KOPT-K1 (cell line): Measurements from ENCODE around the gene RNF103.
"Not testable (repeated sequence)": the region's sequence is repeated elsewhere in the genome, so short reads cannot be mapped to it uniquely, and the experiment has no call there.

Source experiments
- H3K27ac ChIP-seq: fragments of 200-600 bp; sonication (generic); 2 replicates; pipeline ENCODE4 v1.5.1; 2016; ENCODE audit warnings: antibody characterized with exemption, mild to moderate bottlenecking, low read depth, low read length; ENCODE audit not compliant: poor library complexity, severe bottlenecking
- H3K36me3 ChIP-seq: fragments of 200-600 bp; sonication (generic); 2 replicates; pipeline ENCODE4 v1.5.1; 2017; ENCODE audit warnings: antibody characterized with exemption, mild to moderate bottlenecking, low read length, moderate library complexity; ENCODE audit not compliant: insufficient read depth
- H3K9me3 ChIP-seq: fragments of 200-600 bp; sonication (generic); 2 replicates; pipeline ENCODE4 v1.5.1; 2017; ENCODE audit warnings: antibody characterized with exemption, low read length, mild to moderate bottlenecking; ENCODE audit not compliant: insufficient read depth, poor library complexity, severe bottlenecking

Gene RNF103

GRCh38 chr2:86608832-86609410 is 14.7 kb downstream of the RNF103 start:
- Histone ChIP-seq H3K27ac (no peak overlapping the region), H3K9me3 (no peaks in the 10 kb centered on the region), H3K36me3 (peaks cover 64% of the 10 kb centered on the region)

- Histone ChIP-seq H3K27ac (no peak overlapping the region), H3K36me3 (peaks cover 29% of the 10 kb centered on the region), H3K9me3 (no peaks in the 10 kb centered on the region)
Measured at GRCh38 chr2:86603905-86604304, 19.8 kb downstream of the RNF103 start.

- Histone ChIP-seq H3K27ac (no peak overlapping the region), H3K36me3 (peaks cover 2% of the 10 kb centered on the region), H3K9me3 (no peaks in the 10 kb centered on the region)
Measured at GRCh38 chr2:86598966-86599365, 24.7 kb downstream of the RNF103 start.

GRCh38 chr2:86596118-86596517 is 27.5 kb downstream of the RNF103 start:
- no peak overlapping the region for H3K27ac ChIP-seq
- no peaks in the 10 kb centered on the region for H3K36me3 ChIP-seq
- H3K9me3 ChIP-seq = no peaks in the 10 kb centered on the region

GRCh38 chr2:86593266-86593665 is 30.4 kb downstream of the RNF103 start:
- H3K27ac ChIP-seq = no peak overlapping the region
- H3K9me3 ChIP-seq = no peaks in the 10 kb centered on the region
- H3K36me3 ChIP-seq = no peaks in the 10 kb centered on the region

- H3K36me3 ChIP-seq = no peaks in the 10 kb centered on the region
- H3K9me3 ChIP-seq = no peaks in the 10 kb centered on the region
Measured at GRCh38 chr2:86592547-86593230, 31.0 kb downstream of the RNF103 start.

GRCh38 chr2:86589701-86590100 is 34.0 kb downstream of the RNF103 start:
- not testable (repeated sequence) for H3K27ac ChIP-seq, H3K9me3 ChIP-seq, H3K36me3 ChIP-seq

More at GRCh38 chr2:86592547-86593230, 31.0 kb downstream of the RNF103 start:
- H3K27ac ChIP-seq = no peak overlapping the region

- no peaks in the 10 kb centered on the region for H3K36me3 ChIP-seq
- H3K9me3 ChIP-seq = no peaks in the 10 kb centered on the region
- peak overlapping the region; percentile 30 for H3K27ac ChIP-seq
Measured at GRCh38 chr2:86584151-86584913, 39.3 kb downstream of the RNF103 start.

GRCh38 chr2:86580560-86580959 is 43.1 kb downstream of the RNF103 start:
- H3K9me3 ChIP-seq = no peaks in the 10 kb centered on the region
- no peak overlapping the region for H3K27ac ChIP-seq
- no peaks in the 10 kb centered on the region for H3K36me3 ChIP-seq

GRCh38 chr2:86577817-86578456 is 45.7 kb downstream of the RNF103 start:
- H3K36me3 ChIP-seq = no peaks in the 10 kb centered on the region
- no peaks in the 10 kb centered on the region for H3K9me3 ChIP-seq
- H3K27ac ChIP-seq = no peak overlapping the region

- H3K27ac ChIP-seq = no peak overlapping the region
- no peaks in the 10 kb centered on the region for H3K36me3 ChIP-seq
Measured at GRCh38 chr2:86570059-86570458, 53.6 kb downstream of the RNF103 start.

GRCh38 chr2:86566821-86567190 is 56.9 kb downstream of the RNF103 start:
- Histone ChIP-seq H3K36me3 (no peaks in the 10 kb centered on the region), H3K27ac (no peak overlapping the region), H3K9me3 (no peaks in the 10 kb centered on the region)

More at GRCh38 chr2:86570059-86570458, 53.6 kb downstream of the RNF103 start:
- no peaks in the 10 kb centered on the region for H3K9me3 ChIP-seq

GRCh38 chr2:86566158-86566820 is 57.4 kb downstream of the RNF103 start:
- Histone ChIP-seq H3K9me3 (no peaks in the 10 kb centered on the region), H3K36me3 (no peaks in the 10 kb centered on the region), H3K27ac (no peak overlapping the region)

- peak overlapping the region; percentile 93 for H3K27ac ChIP-seq
- no peaks in the 10 kb centered on the region for H3K9me3 ChIP-seq
- H3K36me3 ChIP-seq = no peaks in the 10 kb centered on the region
Measured at GRCh38 chr2:86563650-86564061, 60.0 kb downstream of the RNF103 start.
